Gastrocnemius medialis (tissue), 4 donors: ENCODE data around the gene P4HA2. TPM values are rescaled to one million over a fixed set of nuclear protein-coding genes. Genes with fewer than 3 reads are reported as not detected.

Experiments
- ATAC-seq, 2 donors: fragments of 150-250 bp; one replicate each; pipeline ENCODE4 v1.9.1; 2016
- DNase-seq, 2 donors: peaks; one replicate each; pipeline ENCODE4 v3.0.0-alpha.2; 2019
- H3K27ac ChIP-seq, 4 donors: fragments of 200-600 bp; sonication (generic); 1 replicate in 1 of 4; 2 replicates in 3 of 4; pipeline ENCODE4 v1.5.1; 2016 to 2018; ENCODE audit warnings: mild to moderate bottlenecking in 2 of 4, moderate library complexity in 1 of 4
- H3K27me3 ChIP-seq, 3 donors: fragments of 200-600 bp; sonication (generic) in 2 of 3; 1 replicate in 1 of 3; 2 replicates in 2 of 3; pipeline versions ENCODE4 v1.5.1 to v1.6.0; 2016 to 2019; ENCODE audit warnings: mild to moderate bottlenecking in 1 of 3, moderate library complexity in 1 of 3
- H3K36me3 ChIP-seq, 2 donors: fragments of 200-600 bp; sonication (generic) in 1 of 2; one replicate each; pipeline ENCODE4 v1.5.1; 2017 to 2018
- H3K4me1 ChIP-seq, 2 donors: fragments of 200-600 bp; sonication (generic) in 1 of 2; one replicate each; pipeline ENCODE4 v1.5.1; 2016 to 2017; ENCODE audit warnings: mild to moderate bottlenecking in 2 of 2
- H3K4me3 ChIP-seq, 4 donors: fragments of 200-600 bp; sonication (generic) in 3 of 4; 1 replicate in 1 of 4; 2 replicates in 3 of 4; pipeline ENCODE4 v1.5.1; 2016 to 2019; ENCODE audit warnings: mild to moderate bottlenecking in 2 of 4
- H3K9me3 ChIP-seq, 3 donors: fragments of 200-600 bp; sonication (generic) in 2 of 3; 1 replicate in 1 of 3; 2 replicates in 2 of 3; pipeline ENCODE4 v1.5.1; 2016 to 2019
- POLR2A ChIP-seq, 2 donors: fragments of 450-650 bp; IDR thresholded peaks; one replicate each; pipeline ENCODE4 v1.6.1; 2017; ENCODE audit warnings: antibody characterized with exemption in 2 of 2, mild to moderate bottlenecking in 2 of 2, moderate library complexity in 2 of 2
- in situ Hi-C, 4 donors: fragments of 200-750 bp; cut with MboI; loops; one replicate each; pipeline versions ENCODE4 v1.15.0 to v1.8.0; 2017; ENCODE audit warnings: low sequenced_read_pairs in 4 of 4
- intact Hi-C: fragments of 100-400 bp; cut with DNase I; formaldehyde crosslinking; loops from one replicate; pipeline ENCODE4 v1.15.1; 2023; ENCODE audit warnings: low total_unique reads
- total RNA-seq, 4 donors: library from RNA; depleted of rRNA; stranded (reverse); fragments of >200 nt; gene quantifications; one replicate each; pipeline versions ENCODE4 v1.1.0 to v1.2.3, GENCODE V29; 2016
- TF ChIP-seq, protein P1 (sequence below), 5 experiments: fragments of 450-650 bp in 3 of 5; fragments of 200-600 bp in 2 of 5; sonication (generic) in 2 of 5; IDR thresholded peaks in 4 of 5; conservative IDR thresholded peaks in 1 of 5; 1 replicate in 4 of 5; 2 replicates in 1 of 5; pipeline ENCODE4 v1.5.1; 2016 to 2019; ENCODE audit warnings: antibody characterized with exemption in 5 of 5, mild to moderate bottlenecking in 3 of 5, moderate library complexity in 3 of 5

The P4HA2 gene
- total RNA-seq, 4 donors from 2014 or later: 5.8 to 15.7 (median 10.3) TPM

DNA sequence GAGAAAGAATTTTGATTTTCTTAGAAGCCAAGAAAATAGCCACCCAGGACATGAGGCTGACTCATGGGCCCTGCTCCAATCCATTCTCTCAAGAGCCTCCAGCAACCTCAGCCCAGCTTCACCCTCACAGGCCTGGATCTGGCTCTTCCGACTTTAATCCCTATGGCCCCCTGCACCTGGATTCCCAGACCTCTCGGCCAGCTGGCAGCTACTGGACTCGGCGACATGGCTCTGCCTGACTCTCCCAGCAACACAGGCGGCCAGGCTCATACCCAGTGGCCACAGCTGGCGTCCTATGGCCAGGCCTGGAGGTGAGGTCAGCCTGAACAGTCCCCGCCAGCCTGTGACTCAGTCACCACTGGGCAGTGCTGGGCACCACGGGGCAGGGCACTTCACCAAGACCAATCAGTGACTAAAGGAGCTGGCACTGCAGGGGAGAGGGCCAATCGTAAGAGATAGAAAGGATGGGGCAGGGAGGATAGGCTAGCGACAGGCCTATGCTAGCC lies 23.6 kb upstream of the P4HA2 start:
- TF ChIP-seq POLR2A (IDR thresholded peaks at IDR 0.05): no peak
- TF ChIP-seq, protein P1, sequence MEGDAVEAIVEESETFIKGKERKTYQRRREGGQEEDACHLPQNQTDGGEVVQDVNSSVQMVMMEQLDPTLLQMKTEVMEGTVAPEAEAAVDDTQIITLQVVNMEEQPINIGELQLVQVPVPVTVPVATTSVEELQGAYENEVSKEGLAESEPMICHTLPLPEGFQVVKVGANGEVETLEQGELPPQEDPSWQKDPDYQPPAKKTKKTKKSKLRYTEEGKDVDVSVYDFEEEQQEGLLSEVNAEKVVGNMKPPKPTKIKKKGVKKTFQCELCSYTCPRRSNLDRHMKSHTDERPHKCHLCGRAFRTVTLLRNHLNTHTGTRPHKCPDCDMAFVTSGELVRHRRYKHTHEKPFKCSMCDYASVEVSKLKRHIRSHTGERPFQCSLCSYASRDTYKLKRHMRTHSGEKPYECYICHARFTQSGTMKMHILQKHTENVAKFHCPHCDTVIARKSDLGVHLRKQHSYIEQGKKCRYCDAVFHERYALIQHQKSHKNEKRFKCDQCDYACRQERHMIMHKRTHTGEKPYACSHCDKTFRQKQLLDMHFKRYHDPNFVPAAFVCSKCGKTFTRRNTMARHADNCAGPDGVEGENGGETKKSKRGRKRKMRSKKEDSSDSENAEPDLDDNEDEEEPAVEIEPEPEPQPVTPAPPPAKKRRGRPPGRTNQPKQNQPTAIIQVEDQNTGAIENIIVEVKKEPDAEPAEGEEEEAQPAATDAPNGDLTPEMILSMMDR (IDR thresholded peaks at IDR 0.05 in 4 of 5, conservative IDR thresholded peaks at IDR 0.05 in 1 of 5): no peak
- peak in 1 of 2 donors; percentile 39 for DNase-seq

DNA sequence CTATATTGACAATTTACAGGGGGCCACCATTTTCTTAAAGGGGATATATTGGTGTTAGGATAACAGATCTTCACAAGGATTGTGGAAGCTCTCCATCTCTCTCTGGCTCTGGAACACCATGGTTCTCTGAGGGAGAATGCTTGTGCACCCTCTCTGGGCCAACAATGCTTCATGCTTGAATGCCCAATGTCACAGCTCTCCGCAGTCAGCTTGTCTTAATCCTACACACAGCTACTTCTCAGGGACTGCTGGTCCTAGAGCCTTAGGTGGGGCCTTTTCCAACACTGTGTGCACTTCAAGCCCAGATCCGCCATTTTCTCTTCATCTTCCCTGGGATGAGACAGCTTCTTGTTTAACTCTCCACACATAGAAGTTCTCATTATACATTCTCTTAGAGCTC lies 22.9 kb upstream of the P4HA2 start:
- Histone ChIP-seq H3K4me1 (peaks cover 3 to 5% of the 10 kb centered on the region in 2 donors), H3K36me3 (no peaks in the 10 kb centered on the region), H3K27me3 (no peaks in the 10 kb centered on the region), H3K27ac (no peak overlapping the region), H3K4me3 (no peak overlapping the region), H3K9me3 (no peaks in the 10 kb centered on the region)
- intact Hi-C loops: no loop called here
- ATAC-seq (no peak), DNase-seq (no peak)
- no peak for TF ChIP-seq POLR2A (IDR thresholded peaks at IDR 0.05)
- TF ChIP-seq, protein P1 (IDR thresholded peaks at IDR 0.05 in 4 of 5, conservative IDR thresholded peaks at IDR 0.05 in 1 of 5): no peak
- in situ Hi-C loops: loop anchor here in 1 of 4 donors (25.0 kb wide), 1 partner anchor 262 kb away; no protein-coding TSS in a partner anchor

More for the DNA sequence above, 23.6 kb upstream of the P4HA2 start:
- peak; percentile 39 to 40 for ATAC-seq
- intact Hi-C loops: no loop called here
- Histone ChIP-seq H3K4me1 (peaks cover 3 to 5% of the 10 kb centered on the region in 2 donors), H3K9me3 (no peaks in the 10 kb centered on the region), H3K36me3 (no peaks in the 10 kb centered on the region), H3K27me3 (no peaks in the 10 kb centered on the region), H3K27ac (peak overlapping the region in 1 of 4 donors; percentile 18), H3K4me3 (no peak overlapping the region)
- in situ Hi-C loops: loop anchor here in 1 of 4 donors (25.0 kb wide), 1 partner anchor 261 kb away; no protein-coding TSS in a partner anchor

DNA sequence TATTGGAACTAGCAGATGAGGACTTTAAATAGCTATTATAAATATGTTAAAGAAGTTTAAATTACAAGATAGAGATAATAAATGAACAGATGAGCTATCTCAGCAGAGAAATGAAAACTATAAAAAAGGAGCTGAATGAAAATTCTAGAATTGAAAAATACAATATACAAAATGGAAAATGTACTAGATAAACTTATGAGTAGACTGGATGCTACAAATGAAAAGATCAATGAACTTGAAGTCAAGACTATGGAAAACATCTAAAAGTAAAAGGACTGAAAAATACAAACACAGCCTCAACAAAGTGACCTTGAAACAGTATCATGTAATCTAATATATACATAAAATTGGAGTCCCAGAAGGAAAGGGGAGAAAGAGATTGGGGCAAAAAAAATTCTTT lies 19.2 kb upstream of the P4HA2 start:
- intact Hi-C loops (no loop called here), in situ Hi-C loops (no loop called here)
- ATAC-seq (no peak), DNase-seq (no peak)
- Histone ChIP-seq H3K9me3 (no peaks in the 10 kb centered on the region), H3K27me3 (no peaks in the 10 kb centered on the region), H3K4me1 (no peaks in the 10 kb centered on the region), H3K36me3 (no peaks in the 10 kb centered on the region), H3K27ac (no peak overlapping the region), H3K4me3 (no peak overlapping the region)
- no peak for TF ChIP-seq POLR2A (IDR thresholded peaks at IDR 0.05)

DNA sequence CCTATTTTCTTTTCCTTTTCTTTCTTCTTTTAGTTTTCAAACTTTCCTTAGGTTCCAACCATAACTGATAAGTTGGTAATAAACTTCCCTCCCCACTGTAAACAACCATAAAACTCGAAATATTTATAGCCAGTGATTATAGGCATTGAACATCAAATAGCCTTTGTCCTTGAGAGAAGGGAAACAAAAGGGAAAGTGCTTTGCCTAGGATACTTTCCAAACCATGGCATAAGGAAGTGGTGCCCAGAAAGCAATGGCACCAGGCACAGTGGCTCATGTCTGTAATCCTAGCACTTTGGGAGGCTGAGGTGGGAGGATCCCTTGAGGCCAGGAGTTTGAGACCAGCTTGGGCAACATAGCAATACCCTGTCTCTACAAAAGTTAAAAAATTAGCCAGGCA lies 17.9 kb upstream of the P4HA2 start:
- no peak for TF ChIP-seq POLR2A (IDR thresholded peaks at IDR 0.05)
- TF ChIP-seq, protein P1 (IDR thresholded peaks at IDR 0.05 in 4 of 5, conservative IDR thresholded peaks at IDR 0.05 in 1 of 5): no peak
- H3K9me3 ChIP-seq: no peaks in the 10 kb centered on the region
- intact Hi-C loops: no loop called here
- H3K4me3 ChIP-seq: no peak overlapping the region
- H3K27ac ChIP-seq: no peak overlapping the region
- H3K27me3 ChIP-seq: no peaks in the 10 kb centered on the region
- in situ Hi-C loops: no loop called here
- DNase-seq (no peak), ATAC-seq (no peak)
- H3K4me1 ChIP-seq: no peaks in the 10 kb centered on the region
- no peaks in the 10 kb centered on the region for H3K36me3 ChIP-seq

GRCh38 chr5:132243366-132243977 lies 15.8 kb upstream of the P4HA2 start:
- Histone ChIP-seq H3K9me3 (no peaks in the 10 kb centered on the region), H3K4me1 (no peaks in the 10 kb centered on the region)

More at GRCh38 chr5:132243366-132243977, 15.8 kb upstream of the P4HA2 start:
- no peaks in the 10 kb centered on the region for H3K36me3 ChIP-seq
- no peak overlapping the region for H3K27ac ChIP-seq
- ATAC-seq (no peak), DNase-seq (no peak)
- in situ Hi-C loops: no loop called here
- TF ChIP-seq, protein P1 (IDR thresholded peaks at IDR 0.05 in 4 of 5, conservative IDR thresholded peaks at IDR 0.05 in 1 of 5): no peak
- TF ChIP-seq POLR2A (IDR thresholded peaks at IDR 0.05): no peak
- no peaks in the 10 kb centered on the region for H3K27me3 ChIP-seq
- intact Hi-C loops: no loop called here
- no peak overlapping the region for H3K4me3 ChIP-seq
